ENCODE results near the gene LSG1. TPM values are rescaled to one million over a fixed set of nuclear protein-coding genes. Genes with fewer than 3 reads are reported as not detected.

Gene LSG1
- 42.4 TPM for total RNA-seq

- peak; percentile 83 for DNase-seq
These were observed at the start of gene LSG1 for GRCh38 chr3:194671900-194672808. TSS of gene LSG1 (minus strand) at chr3:194672191. CDS start at chr3:194672162, 29 bp downstream.

GRCh38 chr3:194720048-194720447 is 48.1 kb upstream of the LSG1 start:
- DNase-seq: no peak

- DNase-seq: no peak
These were observed 46.1 kb upstream of the LSG1 start for GRCh38 chr3:194718079-194718478.

GRCh38 chr3:194715022-194715800 is 43.2 kb upstream of the LSG1 start:
- no peak for DNase-seq

- DNase-seq: no peak
These were observed 42.6 kb upstream of the LSG1 start for GRCh38 chr3:194714564-194714963.

GRCh38 chr3:194714137-194714455 is 42.1 kb upstream of the LSG1 start:
- no peak for DNase-seq

- no peak for DNase-seq
These were observed 41.5 kb upstream of the LSG1 start for GRCh38 chr3:194713299-194714136.

GRCh38 chr3:194711913-194712312 is 39.9 kb upstream of the LSG1 start:
- no peak for DNase-seq

- no peak for DNase-seq
These were observed 39.3 kb upstream of the LSG1 start for GRCh38 chr3:194711286-194711685.

GRCh38 chr3:194707147-194707540 is 35.2 kb upstream of the LSG1 start:
- DNase-seq: no peak

GRCh38 chr3:194705761-194706160 is 33.8 kb upstream of the LSG1 start:
- DNase-seq: no peak

GRCh38 chr3:194705227-194705626 is 33.2 kb upstream of the LSG1 start:
- no peak for DNase-seq

GRCh38 chr3:194702545-194702944 is 30.6 kb upstream of the LSG1 start:
- no peak for DNase-seq

- DNase-seq: no peak
These were observed 24.7 kb upstream of the LSG1 start for GRCh38 chr3:194696702-194697101.

GRCh38 chr3:194691481-194692283 is 19.7 kb upstream of the LSG1 start:
- no peak for DNase-seq

- no peak for DNase-seq
These were observed 18.7 kb upstream of the LSG1 start for GRCh38 chr3:194690501-194691372.

- DNase-seq: no peak
These were observed 17.5 kb upstream of the LSG1 start for GRCh38 chr3:194689493-194689944.

- DNase-seq: no peak
These were observed 17.0 kb upstream of the LSG1 start for GRCh38 chr3:194688946-194689345.

- no peak for DNase-seq
These were observed 16.3 kb upstream of the LSG1 start for GRCh38 chr3:194688200-194688740.

- no peak for DNase-seq
These were observed 15.7 kb upstream of the LSG1 start for GRCh38 chr3:194687638-194688199.

All from occipital lobe (tissue), 2 donors.